ENCODE measurements around the gene PHLDB1.

Gene PHLDB1

DNA sequence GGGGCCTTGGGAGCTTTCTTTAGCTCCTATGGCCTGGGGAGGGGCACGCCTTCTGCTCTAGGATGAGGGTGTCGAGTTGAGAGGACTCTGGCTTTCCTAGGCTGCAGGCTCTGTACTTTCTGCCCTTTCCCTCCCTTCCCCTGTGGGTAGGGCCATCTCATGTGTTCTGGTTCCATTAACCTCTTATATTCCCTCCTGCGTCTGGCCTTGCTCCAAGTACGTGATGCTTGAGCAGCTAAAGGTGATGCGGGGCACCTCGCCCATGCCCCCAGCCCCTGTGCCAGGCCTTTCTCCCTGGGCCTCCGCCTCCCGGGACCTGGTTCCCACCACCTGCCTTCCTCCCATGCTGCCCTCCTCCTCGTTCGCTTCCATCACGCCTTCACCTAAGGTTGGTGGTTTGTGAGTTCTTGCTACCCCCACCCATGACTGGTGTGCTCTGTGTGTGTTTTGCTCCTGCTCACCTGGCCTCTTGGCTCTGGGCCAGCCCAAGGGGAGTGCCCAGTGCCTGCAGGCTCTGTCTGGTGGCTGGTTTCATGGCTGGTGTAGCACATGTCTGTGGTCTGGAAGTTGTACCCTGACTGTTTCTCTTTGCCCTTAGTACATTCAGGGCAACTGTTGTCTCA, 34.1 kb downstream of the PHLDB1 start:
- DNase-seq = peak; percentile 58

DNA sequence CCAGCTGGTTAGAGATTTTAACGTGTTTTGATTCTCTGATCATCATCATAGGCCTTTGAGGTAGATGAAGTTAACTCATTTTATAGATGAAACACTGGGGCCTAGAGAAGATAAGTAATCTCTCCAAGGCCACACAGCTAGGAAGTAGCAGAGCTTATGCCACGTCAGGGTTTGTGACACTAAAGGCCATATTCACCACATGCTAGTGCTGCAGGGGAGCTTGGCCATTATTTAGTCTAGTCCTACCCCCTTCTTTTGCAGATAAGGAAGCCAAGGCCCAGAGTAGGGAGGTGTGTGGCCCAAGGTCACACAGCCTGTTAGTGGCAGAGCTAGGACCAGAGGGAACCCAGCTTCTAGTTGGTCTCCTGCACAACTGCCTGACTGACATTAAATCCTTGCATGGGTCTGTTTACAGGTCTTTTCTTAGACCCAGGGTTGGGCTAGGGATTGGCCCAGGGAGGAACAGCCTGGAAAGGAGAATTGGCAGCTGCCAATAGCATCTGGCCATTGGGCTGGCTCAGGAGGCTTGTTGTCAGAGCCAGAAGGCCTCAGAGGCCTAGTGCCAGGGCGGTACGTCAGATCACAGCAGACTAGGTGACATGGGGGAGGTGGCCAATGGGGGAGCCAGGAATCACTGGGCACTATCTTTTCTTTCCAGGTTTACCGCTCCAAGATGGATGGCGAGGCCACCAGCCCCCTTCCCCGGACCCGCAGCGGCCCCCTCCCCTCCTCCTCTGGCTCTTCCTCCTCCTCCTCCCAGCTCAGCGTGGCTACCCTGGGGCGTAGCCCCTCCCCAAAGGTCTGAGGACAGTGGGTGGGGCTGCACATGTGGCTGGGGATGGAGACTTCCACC, 36.0 kb downstream of the PHLDB1 start:
- DNase-seq = peak; percentile 4

DNA sequence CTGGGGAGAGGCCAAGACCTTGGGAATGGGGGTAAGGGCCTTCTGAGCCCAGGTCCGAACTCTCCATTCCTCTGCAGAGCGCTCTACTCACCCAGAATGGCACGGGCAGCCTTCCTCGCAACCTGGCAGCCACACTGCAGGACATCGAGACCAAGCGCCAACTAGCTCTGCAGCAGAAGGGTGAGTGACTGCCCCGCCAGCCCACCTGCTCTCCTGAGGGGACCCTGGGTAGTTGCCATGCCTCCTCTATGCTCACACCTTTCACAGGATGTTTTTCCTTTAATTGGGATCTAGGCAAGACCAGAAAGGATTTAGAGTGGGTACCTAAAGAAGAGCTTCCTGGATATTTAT, 36.6 kb downstream of the PHLDB1 start:
- no peak for DNase-seq

DNA sequence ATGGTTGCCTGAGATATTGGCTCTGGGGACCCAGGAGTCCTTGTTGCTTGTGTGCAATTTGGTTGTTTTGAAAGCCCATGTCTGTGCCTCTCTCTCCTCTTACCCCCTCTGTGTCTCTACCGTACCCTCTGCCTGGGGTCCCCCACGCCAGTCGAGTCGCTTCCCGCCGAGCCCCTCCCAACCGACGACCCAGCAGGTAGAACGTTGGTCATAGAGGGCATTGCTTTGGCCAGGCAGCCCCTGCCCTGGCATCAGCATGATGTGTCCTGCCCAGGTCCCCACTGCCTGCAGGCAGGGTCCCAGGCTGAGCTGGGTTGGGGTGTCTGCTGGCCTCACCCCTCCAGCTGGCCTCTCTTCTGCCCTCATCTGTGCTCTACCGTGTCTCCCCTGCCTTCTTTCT, 37.1 kb downstream of the PHLDB1 start:
- no peak for DNase-seq

- no peak for DNase-seq
Measured at GRCh38 chr11:118645066-118645715, 37.8 kb downstream of the PHLDB1 start.

DNA sequence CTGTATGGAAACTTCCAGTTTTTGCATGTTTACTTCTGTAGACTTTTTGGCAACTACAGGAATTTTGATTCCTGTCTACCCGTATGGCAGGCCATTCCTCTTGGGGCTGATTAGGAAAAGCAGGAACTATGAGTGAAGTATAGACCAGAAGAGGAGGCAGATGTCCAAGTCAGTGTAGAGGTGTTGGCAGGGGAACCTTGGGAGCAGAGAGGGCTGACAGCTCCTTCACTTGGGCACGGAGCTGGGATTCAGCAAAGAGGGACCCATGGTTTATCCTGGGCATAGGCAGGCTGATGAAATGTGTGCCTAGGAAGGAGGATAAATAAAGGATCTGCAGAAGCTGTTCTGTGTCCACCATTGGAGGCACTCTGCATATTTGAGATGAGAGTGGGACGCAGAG, 39.0 kb downstream of the PHLDB1 start:
- DNase-seq = no peak

DNA sequence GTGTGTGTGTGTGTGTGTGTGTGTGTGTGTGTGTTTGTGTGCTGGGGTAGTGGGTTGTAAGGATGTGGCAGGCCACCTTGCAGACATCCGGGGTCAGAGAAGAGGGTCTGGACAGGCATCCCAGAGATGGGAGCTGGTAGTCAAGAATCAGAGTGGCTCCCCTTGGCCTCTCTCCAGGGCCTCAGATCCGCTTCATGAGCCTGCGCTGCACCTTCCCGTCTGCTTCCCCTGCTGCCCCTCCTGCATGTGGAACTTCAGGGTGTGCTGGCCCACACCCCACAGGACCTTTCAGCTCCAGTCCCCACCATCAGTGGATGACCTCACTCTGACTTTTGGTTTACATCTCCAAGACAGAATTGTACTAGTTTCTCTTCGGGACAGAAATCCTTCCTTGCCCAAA, 40.9 kb downstream of the PHLDB1 start:
- no peak for DNase-seq

DNA sequence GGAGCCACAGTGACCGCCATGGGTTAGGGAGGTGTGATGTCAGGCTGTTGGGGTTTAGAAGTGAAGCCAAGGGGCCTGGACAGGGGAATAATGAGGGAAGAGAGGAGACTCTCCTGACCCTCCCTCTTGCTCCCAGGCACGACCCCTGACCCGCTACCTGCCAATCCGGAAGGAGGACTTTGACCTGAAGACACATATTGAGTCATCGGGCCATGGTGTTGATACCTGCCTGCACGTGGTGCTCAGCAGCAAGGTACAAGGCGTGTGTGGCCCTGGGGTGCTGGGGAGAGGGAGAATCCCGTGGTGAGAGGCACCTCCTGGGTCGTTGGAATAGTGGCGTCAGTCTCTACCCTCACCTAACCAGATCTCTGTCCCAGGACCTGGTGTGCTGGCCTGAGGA, 42.5 kb downstream of the PHLDB1 start:
- DNase-seq = no peak

- no peak for DNase-seq
Measured at GRCh38 chr11:118650366-118650765, 43.0 kb downstream of the PHLDB1 start.

GRCh38 chr11:118651820-118652219, 44.4 kb downstream of the PHLDB1 start:
- no peak for DNase-seq

DNA sequence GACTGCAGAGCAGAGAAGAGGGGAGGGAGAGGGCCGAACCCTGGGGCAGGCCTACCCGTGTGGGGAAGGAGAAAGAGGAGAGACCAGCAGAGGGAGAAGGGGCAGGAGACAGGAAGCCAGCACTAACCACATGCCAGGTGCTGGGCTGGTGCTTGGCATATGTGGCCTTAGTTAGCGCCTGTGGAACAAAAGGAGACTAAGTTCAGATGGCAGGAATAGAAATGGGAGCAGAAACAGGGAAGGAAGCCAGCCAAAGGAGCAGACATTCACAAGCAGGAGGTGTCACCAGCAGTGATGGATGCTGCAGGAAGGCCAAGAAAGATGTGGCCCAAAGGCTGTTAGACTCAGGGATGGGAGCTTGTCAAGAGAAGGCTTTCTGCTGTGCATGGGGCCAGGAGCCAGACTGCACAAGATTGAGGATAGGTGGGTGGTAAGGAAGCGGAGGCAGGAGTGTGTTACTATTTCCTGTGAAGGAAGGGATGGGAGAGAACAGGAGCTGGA, 45.3 kb downstream of the PHLDB1 start:
- DNase-seq = no peak

DNA sequence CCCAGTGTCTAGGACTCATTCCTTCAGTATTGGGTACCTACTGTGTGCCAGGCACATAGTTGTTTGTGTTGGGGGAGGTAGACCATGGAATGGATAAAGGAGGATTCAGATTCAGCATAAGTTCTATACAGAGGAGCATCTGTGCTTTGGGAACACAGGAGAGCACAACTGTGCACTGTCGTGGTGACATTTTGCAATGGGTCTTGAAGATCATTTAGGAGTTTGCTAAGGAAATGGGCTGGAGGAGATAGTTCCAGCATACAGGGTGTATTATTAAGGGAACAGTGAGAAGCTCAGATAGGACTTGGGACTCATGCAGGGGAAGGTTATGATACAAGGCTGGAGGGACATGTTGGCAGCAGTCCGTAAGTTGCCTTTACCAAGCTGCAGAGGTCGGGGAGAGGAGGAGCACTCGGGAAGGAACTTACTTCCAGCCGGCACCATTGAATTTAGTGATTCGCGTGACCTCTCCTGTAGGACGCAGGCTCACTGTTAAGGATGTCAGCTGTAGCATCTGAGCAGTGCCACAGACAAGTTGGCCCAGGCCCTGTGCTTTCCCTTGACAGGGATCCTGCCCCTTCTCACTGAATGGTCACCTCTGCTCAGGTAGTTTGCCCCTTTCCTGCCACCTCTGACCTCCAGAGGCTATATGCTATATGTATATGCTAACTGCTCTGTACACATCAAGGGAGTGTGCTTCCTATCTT, 46.4 kb downstream of the PHLDB1 start:
- DNase-seq = no peak

DNA sequence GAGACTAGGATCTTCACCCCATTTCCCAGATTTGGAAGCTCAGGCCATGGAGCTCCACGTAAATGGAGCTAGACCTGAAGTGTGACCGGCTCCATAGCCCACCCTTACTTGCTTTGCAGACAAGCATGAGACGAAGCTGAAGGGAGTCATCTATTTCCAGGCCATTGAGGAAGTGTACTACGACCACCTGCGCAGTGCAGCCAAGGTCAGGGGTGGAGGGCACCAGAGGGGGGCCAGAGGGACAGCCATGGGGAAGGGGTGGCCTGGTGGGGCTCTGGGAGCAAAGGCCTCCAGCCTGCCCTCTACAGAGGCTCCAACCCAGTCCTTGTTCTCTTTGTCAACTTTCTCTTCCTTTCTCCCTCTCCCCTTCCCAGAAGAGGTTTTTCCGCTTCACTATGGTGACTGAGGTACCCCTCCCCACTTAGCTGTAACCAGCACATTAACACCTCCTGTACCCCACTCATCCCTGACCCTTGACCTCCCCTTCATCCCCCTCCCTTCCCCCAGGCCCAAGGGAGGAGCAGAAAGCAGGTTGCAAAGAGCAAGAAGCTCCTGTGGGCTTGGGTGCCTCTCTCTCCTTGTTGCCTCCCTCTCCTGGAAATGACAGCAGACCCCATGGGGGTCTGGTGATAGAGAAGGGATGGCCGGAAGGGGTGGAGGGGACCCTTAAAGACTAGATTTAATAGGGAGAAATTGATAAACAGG, 48.2 kb downstream of the PHLDB1 start:
- no peak for DNase-seq

- DNase-seq = no peak
Measured at GRCh38 chr11:118656563-118657165, 49.2 kb downstream of the PHLDB1 start.

DNA sequence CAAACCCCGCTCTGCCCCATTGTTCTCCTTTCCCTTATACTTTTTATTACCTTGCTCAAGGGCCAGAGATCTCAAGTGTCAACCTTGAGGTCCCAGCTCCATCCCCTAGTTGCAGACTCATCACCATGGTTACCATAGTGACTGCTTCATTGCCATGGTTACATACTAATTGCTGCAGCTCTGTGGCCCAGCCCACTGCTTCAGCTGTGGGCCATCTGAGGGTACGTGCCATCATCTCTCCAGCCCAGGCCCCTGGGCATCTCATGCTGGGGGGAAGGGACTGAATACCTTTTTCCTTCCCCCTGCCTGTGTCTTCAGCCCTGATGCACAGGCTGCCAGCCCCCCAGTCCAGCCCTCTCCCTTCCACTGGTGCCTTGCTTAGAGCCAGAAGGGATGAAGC, 49.8 kb downstream of the PHLDB1 start:
- no peak for DNase-seq

DNA sequence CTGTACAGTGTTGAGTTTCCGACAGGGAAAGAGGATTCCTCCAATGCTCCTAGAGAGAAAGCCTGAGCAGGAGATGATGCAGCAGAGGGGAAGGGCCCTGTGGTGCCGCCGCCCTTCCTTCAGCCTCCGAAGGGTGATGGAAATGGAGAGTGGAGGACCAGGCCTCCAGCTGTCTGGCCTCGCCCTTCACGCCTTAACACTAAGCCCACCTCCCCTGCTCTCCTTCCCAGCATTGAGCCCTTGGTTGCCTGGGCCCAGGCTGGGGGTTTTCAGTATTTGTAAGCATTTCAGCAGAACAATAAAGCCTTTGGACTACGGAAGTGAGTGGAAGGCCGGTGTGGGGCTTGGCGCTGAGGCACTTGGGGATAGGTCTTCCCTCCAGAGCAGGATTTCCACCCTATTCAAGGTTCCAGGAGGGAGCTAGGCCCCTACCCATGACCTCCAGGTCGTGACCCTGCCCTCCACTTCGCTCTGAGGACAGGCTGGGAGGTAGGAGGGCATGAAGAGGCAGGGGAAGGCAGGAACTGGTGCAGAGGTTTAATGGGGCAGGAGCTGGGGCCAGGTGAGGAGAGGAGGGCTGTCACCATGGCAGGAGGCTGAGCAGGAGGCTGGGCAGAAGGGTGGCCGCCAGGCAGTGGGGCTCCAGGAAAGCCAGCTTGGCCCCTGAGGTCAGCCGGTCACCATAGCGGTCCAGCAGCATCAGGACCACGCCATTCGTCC, 50.5 kb downstream of the PHLDB1 start:
- DNase-seq = no peak

- no peak for DNase-seq
Measured at GRCh38 chr11:118658429-118659313, 51.3 kb downstream of the PHLDB1 start.

DNA sequence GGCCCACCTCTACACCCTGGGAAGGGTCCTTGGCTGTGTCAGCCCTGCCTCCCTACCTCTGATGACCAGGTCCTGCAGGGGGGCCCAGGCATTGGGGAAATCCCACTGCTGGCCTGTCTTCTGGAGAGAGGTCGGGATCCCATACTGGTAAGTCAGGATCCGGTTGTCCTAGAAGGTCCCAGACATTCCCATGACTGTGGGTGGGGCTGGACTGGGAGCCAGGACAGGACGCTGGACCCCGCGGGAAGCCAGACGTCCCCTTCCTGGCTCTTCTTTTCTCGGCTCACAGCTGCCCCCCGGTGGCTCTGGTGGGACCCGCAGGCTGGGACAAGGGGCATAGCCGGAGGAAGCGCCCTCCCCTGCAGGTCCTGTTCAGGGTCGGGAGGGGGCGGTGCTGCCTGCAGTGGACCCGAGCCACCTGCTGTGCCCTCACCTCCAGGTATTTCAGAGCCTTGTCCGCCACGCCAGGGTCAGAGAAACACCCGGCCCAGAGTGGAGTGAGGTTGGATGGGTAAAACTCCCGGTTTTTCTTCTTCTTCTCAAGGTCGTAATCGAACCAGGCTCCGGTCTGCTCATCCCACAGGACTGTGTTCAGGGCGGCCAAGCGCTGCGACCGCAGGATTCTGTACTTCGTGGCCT, 52.0 kb downstream of the PHLDB1 start:
- DNase-seq = peak; percentile 52

DNA sequence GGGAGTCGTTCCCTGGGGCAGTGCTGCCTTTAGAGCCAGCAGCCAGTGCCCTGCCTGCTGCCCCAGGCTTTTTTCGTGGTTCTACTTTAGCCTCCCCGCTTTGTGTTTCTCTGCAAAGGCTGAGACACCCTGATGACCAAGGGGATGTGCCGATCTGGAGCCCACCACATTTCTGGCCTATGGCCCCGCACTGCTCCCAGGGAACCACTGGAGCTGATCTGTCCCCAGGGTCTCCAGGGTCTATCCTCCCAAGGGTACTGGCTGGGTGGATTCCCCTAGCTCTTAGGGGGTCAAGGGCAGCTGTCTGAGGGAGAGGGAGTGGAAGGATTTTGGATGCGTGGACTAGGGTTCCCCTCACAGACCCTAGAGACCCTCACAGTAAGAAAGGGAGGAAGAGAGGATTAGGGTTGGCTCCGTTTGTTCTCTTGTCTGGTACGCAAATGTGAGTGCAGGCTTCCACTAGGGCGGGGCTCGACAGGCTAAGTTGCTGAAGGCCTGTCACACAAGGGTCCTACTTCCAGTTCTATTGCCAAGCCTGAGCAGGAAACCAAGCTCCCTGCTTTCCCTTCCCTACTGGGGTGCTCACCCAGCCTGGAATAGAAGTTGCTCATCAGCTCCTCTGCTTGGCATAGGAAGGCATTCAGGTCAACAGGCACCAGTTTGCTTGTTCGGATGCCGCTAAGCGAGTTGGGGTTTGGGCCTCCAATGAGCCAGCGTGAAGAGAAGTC, 52.7 kb downstream of the PHLDB1 start:
- DNase-seq = peak; percentile 24
